ENCODE data around the gene UBAC1.

Gene UBAC1

DNA sequence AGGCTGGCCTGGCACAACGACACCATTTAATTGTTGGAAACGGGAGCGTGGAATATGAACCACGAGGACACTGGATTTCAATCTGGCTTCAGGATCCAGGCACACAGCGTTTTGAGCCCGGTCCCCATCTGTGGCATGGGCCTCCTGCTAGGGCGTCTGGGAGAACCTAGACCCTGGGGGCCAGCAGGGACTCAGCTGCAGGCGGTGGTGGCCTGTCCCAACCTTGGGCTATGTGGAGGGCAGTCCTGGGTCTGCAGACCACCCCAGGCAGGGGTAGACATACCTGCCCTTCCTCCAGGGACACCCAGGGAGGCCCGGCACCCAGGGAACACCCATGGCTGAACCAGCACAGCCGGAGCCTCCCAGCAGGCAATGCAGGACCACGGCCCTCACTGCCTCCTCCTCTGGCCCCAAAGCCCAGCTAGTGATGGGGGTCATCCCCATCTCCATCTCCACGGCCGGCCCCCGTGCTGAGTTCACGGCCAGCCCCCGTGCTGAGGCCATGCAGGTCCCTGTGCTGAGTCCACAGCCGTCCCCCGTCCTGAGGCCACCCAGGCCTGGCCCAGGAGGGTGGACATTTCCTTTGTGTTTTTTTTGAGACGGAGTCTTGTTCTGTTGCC is 18.5 kb upstream of the UBAC1 start:
- Histone ChIP-seq H3K27me3 (peaks cover 0 to 78% of the 10 kb centered on the region in 2 donors), H3K27ac (no peak overlapping the region), H3K9me3 (no peaks in the 10 kb centered on the region), H3K4me1 (peaks cover 0 to 10% (median 8%) of the 10 kb centered on the region in 4 donors), H3K4me3 (no peak overlapping the region), H3K36me3 (no peaks in the 10 kb centered on the region)
- TF ChIP-seq, protein P1, sequence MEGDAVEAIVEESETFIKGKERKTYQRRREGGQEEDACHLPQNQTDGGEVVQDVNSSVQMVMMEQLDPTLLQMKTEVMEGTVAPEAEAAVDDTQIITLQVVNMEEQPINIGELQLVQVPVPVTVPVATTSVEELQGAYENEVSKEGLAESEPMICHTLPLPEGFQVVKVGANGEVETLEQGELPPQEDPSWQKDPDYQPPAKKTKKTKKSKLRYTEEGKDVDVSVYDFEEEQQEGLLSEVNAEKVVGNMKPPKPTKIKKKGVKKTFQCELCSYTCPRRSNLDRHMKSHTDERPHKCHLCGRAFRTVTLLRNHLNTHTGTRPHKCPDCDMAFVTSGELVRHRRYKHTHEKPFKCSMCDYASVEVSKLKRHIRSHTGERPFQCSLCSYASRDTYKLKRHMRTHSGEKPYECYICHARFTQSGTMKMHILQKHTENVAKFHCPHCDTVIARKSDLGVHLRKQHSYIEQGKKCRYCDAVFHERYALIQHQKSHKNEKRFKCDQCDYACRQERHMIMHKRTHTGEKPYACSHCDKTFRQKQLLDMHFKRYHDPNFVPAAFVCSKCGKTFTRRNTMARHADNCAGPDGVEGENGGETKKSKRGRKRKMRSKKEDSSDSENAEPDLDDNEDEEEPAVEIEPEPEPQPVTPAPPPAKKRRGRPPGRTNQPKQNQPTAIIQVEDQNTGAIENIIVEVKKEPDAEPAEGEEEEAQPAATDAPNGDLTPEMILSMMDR (IDR thresholded peaks at IDR 0.05), result no peak
- intact Hi-C loops (cut with DNase I; ENCODE audit: low total_unique reads), result no loop called here
- no peak for DNase-seq

DNA sequence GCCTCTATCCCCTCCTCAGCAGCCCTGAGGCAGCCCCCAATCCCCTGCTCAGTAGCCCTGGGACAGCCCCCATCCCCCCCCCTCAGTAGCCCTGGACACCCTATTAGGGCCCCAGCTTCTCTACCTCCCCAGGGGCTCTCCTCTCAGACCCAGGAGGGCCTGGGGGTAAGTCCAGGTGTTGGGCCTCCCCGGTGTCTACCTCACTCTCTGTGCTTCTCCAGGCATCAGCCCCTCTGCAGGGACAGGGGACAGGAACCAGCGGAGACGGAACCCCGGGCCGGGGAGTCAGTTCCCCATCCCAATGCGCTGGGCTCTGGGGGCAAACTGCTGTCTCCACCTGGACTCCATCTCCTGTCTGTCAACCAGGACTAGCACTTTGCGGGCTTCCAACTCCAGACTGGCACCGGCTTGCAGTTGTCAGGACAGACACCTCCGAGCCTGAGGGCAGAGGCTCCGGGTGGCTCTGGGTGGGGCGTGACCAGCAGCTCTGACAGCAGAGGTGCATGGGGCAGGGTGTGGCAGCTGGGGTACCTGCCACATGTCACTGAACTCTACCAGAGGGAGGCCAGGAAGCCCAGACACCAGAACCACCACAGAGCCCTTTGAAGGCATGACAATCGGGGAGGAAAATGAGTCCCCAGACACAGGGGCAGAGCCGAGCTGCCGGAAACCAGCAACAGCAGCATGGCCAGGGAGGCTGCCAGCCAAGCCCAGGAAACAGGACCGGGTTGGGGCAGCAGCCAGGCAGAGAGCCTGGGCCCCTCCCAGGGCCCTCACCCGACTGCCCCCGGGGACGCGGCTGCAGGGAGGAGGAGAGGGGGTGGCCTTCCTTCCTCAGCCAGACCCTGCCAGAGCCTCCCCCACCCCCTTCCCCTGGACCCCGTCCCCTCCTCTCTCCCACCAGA is 17.7 kb upstream of the UBAC1 start:
- H3K27ac ChIP-seq, result no peak overlapping the region
- H3K4me3 ChIP-seq, result no peak overlapping the region
- no peaks in the 10 kb centered on the region for H3K9me3 ChIP-seq
- intact Hi-C loops (cut with DNase I; ENCODE audit: low total_unique reads), result no loop called here
- H3K27me3 ChIP-seq, result peaks cover 0 to 77% of the 10 kb centered on the region in 2 donors
- TF ChIP-seq, protein P1 (IDR thresholded peaks at IDR 0.05), result no peak
- no peaks in the 10 kb centered on the region for H3K36me3 ChIP-seq
- peaks cover 0 to 10% (median 8%) of the 10 kb centered on the region in 4 donors for H3K4me1 ChIP-seq
- DNase-seq, result no peak

DNA sequence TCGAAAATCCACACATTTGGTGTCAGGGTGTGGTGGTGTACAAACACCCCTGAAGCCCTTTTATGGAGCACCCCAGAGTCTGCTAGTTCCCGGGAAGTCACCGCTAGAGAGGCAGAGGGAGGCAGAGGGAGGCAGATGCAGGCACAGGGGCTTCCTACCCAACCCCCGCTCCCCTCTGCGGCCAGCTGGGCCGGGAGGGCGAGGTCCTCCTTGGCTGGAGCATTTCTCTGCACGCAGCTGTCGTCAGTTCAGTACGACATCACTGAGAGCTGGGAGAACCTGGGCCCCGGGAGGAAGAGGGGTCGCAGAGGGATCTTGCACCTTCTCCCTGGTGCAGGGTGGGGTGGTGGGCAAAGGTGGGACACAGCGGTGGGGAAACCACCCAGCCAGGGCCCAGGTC is 15.8 kb upstream of the UBAC1 start:
- no peak overlapping the region for H3K27ac ChIP-seq
- intact Hi-C loops (cut with DNase I; ENCODE audit: low total_unique reads), result no loop called here
- H3K4me1 ChIP-seq, result peaks cover 0 to 10% (median 8%) of the 10 kb centered on the region in 4 donors

DNA sequence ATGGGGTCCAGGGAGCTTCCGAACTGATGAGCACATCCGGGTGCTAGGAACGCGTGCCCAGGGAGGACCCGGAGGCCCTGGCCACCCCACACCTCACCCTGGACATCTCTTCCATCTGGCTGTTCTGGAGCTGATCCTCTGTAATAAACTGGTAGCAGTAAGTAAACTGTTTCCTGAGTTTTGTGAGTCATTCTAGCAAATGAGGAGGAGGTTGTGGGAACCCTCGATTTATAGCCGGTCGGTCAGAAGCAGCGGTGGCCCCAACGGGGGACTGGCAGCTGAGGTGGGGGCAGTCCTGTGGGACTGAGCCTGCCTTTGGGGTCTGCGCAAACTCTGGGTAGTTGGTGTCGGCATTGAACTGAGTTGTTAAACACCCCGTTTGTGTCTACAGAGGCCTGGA is 15.4 kb upstream of the UBAC1 start:
- no peak overlapping the region for H3K4me3 ChIP-seq
- TF ChIP-seq, protein P1 (IDR thresholded peaks at IDR 0.05), result no peak
- peaks cover 0 to 10% (median 8%) of the 10 kb centered on the region in 4 donors for H3K4me1 ChIP-seq
- DNase-seq, result no peak
- no peaks in the 10 kb centered on the region for H3K9me3 ChIP-seq
- no peak overlapping the region for H3K27ac ChIP-seq
- intact Hi-C loops (cut with DNase I; ENCODE audit: low total_unique reads), result no loop called here
- peaks cover 0 to 75% of the 10 kb centered on the region in 2 donors for H3K27me3 ChIP-seq
- H3K36me3 ChIP-seq, result no peaks in the 10 kb centered on the region

More for the DNA sequence above, 15.8 kb upstream of the UBAC1 start:
- Histone ChIP-seq H3K9me3 (no peaks in the 10 kb centered on the region), H3K27me3 (peaks cover 0 to 71% of the 10 kb centered on the region in 2 donors), H3K4me3 (no peak overlapping the region), H3K36me3 (no peaks in the 10 kb centered on the region)
- DNase-seq, result no peak
- TF ChIP-seq, protein P1 (IDR thresholded peaks at IDR 0.05), result no peak

DNA sequence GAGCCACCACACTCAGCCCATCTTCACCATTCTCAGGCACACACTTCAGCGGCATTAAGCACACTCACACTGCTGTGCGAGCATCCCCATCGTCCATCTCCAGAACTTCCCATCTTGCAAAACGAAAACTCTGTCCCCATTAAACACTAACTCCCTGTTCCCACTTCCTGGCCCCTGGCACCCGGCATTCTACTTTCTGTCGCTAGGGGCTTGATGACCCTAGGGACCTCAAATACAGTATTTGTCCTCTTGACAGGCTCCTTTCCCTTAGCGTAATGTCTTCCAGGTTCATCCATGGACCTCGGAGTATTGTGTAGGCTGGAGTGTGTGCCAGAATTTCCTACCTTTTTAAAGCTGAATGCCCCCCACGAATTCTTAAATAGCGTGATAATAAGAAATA is 14.7 kb upstream of the UBAC1 start:
- Histone ChIP-seq H3K27me3 (peaks cover 0 to 72% of the 10 kb centered on the region in 2 donors), H3K9me3 (no peaks in the 10 kb centered on the region), H3K4me1 (peaks cover 0 to 10% (median 8%) of the 10 kb centered on the region in 4 donors), H3K4me3 (no peak overlapping the region), H3K36me3 (no peaks in the 10 kb centered on the region), H3K27ac (no peak overlapping the region)
- no peak for DNase-seq
- intact Hi-C loops (cut with DNase I; ENCODE audit: low total_unique reads), result no loop called here
- TF ChIP-seq, protein P1 (IDR thresholded peaks at IDR 0.05), result no peak
